GM15510 (cell line): ENCODE results near the gene FDX1.

Experiments
- POLR2A ChIP-seq: IDR thresholded peaks from 3 replicates; pipeline ENCODE4 v1.6.1; 2011; ENCODE audit warnings: borderline replicate concordance; ENCODE audit not compliant: insufficient read length; ENCODE audit errors: extremely low read depth

Gene FDX1

DNA sequence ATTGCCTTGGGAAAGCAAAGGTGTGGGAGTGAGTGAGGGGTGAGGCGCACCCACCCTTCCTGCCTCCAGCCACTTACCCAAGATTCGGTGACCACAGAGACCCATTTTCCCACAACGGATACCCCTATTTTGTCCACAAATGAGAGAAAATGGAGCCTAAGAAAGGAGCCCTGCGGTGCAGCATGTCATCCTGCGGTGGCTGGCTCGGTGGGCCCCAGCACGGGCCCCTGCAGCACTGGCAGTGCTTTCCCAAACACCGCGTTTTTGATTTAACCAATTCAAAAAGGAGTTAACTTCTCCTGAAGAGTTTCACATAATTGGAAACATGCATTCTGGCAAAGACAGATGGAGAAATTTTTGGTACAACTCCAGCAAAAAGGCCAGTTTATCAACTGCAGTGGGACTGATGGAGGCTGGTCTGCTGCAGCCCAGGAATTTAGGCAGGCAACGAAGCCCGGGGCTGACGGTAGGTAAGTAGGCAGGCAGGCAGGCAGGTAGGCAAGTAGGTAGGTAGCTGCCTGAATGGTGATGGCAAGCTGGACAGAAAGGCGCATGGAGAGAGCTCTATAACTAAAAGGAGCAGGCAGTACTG is 84.2 kb downstream of the FDX1 start:
- no peak for TF ChIP-seq POLR2A
